T1000 (cell line): ENCODE measurements around the gene HMGN3.

Experiments used
- DNase-seq: peaks from one replicate; lab custom pipeline; 2025; ENCODE audit warnings: mixed read lengths; lab: John Stamatoyannopoulos, UW

The HMGN3 gene

DNA sequence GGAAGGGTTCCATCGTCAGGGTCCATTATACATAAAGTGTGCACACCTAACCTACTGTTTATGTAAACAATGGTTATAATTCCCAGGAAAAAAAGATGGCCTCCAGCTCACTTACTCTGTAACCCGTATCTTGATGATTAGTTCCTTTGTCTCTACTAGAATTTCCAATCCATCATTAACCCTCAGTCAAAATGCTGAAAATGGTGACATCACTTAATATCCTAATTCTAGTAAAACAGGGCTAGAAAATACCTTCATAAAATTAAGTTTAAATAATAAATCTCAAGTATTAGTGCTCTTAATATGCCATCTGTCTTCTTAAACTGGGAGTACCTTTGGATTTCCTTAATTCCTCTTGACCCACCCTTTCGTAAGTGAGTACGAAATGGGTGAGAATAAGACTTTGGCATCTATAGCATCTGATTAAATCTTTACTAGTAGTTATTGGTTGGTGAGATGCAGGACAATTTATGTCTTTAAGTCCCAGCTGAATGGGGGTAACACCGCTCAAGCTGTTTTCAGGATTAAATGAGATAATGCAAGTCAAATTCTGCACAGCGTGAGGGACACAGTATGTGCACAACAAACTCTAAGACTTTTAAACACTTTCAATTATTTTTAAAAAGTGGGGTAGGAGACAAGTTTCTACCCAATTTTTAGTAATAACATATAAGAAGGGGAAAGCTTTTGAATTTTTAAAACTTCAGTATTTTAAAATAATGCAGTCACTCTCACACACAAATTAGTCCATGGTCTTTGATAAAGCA is 1.6 kb downstream of the HMGN3 start:
- no peak for DNase-seq

DNA sequence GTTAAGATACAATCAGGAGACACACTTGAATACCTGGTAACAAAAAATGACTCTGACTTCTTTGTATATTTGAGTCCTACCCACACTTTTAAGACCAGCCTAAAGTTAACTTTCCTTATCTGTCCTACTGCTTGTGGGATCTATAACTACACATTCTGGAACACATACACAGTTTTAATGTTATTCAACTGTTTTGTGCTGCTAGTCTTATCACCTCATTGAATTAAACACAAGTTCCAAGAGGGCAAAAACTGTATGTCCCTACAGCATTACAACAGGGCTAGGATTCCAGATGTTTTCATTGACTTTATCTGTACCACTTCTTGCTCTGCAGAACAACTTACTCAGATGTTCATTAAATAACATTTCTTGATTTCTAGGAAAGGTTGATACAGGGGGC is 2.8 kb downstream of the HMGN3 start:
- no peak for DNase-seq

DNA sequence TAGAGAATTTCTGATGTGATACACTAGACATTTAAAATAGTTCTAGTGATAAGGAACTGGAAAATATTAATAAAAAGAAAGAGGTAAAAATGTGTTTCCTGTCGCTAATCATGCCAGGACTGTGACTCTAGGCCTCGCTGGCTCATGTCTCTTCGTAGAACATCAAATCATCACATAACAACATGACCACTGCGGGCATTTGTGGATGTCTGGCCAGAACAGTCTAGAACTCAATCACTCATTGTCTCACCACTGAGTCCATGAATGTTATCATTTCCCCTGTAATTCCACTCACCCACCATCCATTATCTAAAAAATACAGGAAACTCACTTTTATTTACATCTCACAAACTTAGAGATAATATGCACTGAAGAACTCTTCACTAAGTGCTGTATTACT is 3.4 kb downstream of the HMGN3 start:
- no peak for DNase-seq

DNA sequence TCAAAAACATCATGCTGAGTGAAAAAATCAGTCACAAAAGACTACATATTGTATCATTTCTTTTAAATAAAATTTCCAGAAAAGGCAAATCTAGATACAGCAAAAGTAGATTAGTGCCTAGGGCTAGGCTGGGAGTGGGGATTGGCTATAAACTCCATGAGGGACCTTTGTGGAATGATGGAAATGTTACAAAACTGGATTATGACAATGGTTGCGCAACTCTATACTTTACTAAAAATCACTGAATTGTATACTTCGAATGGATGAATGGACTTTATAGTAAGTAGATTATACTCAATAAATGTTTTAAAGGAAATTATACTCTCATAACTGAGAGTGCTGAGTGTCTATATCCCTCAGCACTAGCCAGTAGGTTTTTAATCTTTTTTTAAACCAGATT is 4.3 kb downstream of the HMGN3 start:
- DNase-seq: no peak

DNA sequence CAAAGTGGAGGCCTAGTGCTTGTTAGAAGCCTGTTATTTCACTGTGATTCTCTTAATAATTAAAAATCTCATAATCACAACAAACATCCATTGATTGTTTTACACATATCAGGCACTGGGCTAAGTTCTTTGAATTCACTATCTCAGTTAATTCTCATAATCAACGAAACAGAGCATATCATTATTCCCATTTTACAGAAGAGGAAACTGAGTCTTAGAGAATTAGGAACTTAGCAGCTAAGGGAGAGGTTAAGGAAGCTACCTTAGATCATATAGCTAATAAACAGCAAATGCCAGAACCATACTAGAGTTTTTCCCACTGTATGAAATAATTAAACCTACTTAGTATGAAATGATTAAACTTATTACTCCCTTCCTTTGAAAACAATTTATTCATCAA is 7.0 kb downstream of the HMGN3 start:
- no peak for DNase-seq

DNA sequence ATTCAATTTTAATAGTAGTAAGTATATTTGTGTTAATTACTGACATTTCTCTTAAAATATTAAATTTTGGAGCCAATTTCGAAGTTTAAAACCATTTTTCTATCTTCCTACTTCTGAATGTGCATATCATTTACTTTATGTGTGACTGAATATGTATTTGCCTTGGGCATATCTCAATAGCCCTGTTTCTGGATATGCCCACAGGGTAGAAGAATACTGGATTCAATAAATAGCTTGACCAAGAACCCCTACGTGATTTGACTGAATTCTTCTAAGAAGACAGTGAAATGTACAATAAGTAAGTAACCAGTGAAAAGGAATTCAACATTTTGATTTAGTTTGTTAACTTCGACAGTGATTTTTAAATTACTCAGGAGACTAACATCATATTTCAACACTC is 7.8 kb downstream of the HMGN3 start:
- no peak for DNase-seq

DNA sequence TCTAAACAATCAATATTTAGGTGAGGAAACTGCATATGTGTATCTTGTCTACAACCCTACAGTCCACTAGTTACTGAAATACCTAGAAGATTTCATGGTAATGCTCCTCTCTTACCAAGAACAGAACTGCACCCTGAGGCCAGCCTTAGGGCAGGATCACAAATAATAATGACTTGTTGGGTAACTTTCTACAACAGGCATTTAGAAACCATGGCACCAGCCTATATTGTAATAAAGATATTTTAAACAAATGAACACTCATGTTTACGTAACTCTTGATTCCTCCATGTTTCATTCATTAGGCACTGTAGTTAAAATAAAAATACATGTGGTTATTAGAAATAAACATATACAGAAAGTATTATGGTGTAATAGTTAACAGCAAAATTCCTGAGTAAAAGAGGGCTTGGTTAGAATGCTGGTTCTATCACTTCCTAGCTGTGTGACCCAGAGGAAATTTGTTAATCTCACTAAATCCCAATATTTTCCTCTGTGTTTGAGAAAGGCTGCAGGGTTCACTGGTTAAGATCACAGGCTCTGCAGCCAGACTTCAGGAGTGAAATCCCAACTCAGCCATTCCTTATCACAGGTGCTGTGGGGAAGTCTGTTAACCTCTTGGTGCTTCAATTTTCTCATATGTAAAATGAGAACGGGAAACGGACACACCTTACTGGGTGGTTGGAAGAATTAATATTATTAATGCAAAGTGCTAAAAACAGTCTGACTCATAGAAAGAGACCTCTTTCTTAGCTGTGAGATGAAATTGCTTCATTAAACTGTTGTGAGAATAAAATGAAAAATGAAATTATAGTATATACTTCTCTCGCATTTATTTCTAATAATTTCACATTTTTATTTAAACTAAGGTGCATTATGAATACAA is 8.5 kb downstream of the HMGN3 start:
- no peak for DNase-seq

DNA sequence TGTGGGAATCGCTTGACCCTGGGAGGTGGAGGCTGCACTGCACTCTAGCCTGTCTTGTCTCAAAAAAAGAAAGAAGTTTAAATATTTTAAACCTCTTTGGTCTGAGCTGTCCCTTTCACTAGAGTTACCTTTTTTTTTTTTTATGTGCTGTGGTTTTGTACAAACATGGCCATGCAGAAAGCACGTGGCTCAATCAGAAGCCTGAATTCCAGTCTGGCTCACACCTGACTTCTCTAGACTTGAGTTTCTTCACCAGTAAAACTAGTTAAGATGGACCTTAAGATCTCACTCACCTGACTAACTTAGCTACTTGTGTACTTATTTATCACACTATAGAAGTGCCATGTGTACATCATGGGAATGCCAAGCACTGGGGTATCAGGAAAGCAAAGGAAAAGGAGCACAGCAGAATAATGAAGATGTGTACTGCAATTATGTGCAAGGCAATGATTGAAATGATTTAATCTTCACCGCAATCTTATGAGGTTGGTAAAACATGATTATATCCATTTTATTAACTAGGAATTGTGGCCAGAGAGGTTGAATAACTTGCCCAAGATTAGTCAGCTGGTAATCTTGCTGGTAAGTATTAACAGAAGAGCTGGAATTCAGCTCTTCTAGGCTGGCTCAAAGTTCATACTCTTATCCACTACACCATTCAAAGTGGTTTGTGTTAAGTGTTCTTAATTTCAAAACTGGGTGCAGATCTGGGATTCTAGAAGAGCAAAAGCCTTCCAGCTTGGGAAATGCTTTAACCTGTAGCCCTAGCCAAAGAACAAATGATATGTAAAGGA is 10.7 kb downstream of the HMGN3 start:
- no peak for DNase-seq

DNA sequence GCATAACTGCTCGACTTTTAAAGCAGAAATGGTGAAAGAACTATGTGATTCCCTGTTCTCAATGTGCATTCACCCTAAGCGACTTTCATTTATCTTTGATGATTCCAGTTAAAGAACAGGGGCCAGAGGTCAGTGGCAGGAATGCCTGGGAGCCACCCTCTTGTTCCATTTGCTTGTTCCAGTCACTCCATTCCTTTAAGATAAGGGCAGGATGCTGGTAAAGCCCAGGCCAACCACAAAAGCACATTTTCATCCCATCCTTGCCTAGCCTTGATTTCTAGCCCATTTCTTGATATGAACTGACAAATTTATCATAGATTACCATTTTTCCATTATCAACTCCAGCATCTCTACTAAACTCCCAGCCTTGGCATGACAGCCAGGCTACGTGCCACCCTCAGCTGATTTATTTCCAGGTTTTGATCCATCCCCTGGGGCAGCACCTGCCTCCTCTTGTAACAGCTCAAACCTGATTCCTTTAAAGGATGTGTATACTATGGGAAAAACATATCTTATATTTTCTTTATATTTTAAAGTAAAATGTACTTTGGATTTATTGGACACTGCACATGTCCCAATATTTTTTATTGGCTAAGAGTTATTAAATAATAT is 19.2 kb downstream of the HMGN3 start:
- no peak for DNase-seq

DNA sequence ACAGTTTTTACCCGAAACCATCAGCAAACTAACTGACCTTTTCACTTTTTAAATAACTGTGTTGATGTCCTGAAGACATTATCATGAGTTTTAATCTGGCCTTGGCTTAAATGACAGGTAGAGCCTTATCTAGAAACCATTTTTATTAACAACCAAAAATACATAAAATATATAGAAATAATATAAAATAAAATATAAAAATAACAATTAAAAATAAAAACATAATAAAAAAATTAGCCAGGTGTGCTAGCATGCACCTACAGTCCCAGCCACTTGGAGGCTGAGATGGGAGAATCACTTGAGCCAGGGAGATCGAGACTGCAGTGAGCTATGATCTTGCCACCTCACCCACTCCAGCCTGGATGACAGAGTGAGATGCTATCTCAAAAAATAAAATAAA is 21.6 kb downstream of the HMGN3 start:
- no peak for DNase-seq

DNA sequence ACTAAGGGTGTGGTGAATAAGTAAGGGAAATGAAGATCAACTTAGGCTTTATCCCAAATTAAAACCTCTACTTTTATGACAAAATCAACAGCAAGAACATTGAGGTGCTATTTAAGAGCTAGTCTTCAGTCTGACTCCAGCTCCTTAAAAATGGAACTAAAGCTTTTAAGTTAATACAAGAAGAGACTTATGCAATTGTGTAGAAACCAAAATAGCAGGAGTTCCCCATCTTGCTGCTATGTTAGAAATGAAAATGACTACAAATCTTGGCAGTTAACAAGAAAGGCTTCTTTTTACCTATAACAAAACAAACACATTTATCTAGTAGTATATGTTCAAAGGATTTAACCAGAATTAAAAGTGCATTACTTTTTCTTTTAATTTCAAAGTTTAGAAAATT is 25.7 kb downstream of the HMGN3 start:
- DNase-seq: no peak

DNA sequence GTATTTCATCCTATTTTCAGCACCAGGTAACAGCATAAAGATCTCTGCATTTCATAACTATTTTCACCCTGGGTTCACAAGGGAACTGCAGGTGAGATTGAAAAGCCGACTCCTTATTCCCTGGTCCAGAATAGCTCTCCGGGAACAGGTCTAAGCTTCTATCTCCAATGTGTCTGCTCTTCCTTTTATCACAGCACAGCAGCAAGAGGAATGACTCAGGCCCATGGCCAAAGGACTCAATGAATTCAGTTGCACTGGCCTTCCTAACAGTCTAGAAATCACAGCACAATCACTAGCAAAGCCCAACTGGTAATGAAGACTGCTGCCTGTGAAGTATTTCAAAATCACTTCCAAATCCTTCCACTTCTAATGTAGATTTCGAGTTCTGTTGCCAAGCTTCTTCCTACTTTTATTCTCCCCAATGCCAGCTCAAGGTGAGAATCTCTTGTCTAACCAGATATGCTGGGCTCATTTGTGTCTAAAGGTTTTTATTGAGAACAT is 30.7 kb downstream of the HMGN3 start:
- no peak for DNase-seq

DNA sequence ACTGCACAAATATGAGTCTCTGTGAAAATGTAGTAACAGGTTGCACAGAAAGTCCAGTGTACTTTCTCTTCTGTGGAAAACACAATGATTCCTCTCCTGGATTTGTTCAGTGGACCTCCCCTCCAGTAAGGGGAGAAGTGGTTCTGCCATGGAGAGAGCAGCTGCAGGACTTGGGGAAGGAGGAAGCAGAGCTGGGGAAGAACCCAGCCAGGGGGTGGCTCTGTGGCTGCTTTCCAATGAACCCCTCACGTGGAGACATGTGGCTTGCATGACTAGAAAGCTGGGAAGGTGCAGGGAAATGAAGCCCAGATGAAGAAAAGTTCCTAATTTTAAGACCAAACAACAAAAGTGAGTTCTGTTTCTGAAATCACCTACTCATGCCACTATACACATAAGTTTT is 31.9 kb downstream of the HMGN3 start:
- DNase-seq: no peak

DNA sequence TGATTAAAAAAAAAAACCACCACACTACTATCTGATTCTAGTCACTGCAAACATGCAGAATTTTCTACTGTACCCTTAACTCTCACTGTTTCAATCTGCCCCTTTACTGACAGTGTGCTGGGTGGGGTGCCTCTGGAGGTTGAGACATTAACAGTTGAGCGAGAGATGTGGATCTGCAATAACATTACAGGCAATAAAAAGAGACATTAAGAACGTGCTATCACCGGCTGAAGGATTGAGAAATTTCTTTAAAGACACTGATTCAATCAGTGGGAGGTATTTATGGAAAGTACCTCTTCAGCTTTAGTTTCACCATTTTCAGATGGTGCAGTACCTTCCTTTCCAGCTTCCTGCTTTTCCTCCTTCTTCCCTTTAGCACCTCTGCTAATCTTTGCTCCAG is 32.5 kb downstream of the HMGN3 start:
- DNase-seq: no peak

DNA sequence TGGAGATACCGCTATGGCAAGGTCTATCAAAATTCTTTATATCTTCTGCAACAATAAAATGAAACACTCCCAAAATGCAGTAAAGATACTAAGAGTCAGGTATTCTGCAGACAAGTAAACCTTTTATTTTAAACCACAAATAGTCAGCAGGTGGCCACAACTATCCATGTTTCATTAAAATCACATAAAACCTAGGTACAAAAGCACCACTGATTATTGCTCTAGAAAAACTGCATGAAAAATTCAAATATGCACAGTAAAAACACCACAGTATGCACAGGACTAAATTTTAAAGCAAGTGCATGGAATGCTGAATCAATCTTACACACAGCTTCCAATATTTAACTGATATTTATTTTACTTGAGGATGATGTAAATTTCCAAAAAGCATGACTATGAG is 33.3 kb downstream of the HMGN3 start:
- DNase-seq: no peak

DNA sequence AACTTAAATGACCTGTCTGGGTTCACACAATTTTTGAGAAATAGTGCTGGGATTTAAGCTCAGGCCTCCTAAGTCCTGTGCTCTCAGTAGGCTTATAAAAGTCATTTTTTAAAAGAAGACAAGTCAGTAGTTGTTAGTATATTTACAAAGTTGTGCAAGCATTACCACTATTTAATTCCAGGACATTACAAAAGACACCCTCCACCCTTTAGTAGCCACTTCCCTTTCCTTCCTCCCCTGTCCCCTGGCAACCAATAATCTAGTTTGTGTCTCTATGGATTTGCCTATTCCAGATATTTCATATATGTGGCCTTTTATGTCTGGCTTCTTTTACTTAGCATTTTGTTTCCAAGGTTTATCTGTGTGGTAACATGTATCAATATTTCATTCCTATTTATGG is 37.6 kb downstream of the HMGN3 start:
- no peak for DNase-seq

DNA sequence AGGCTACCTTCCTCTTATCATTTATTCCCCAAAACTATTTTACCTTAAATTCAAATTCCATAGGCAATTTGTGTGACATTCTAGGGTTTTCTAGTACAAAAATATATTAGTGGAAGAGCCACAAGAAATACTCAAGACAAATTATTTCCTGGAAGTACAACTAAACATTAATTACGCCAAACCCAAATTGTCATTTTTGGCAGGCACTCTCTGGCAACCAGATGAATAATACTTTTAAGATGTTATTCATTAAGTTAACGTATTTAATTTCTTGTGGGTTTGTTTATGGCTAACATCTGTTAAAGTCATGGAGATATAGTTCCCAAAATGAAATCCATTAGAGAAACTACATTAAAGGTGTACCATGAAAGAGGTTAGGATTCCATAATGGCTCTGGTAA is 40.5 kb downstream of the HMGN3 start:
- no peak for DNase-seq

DNA sequence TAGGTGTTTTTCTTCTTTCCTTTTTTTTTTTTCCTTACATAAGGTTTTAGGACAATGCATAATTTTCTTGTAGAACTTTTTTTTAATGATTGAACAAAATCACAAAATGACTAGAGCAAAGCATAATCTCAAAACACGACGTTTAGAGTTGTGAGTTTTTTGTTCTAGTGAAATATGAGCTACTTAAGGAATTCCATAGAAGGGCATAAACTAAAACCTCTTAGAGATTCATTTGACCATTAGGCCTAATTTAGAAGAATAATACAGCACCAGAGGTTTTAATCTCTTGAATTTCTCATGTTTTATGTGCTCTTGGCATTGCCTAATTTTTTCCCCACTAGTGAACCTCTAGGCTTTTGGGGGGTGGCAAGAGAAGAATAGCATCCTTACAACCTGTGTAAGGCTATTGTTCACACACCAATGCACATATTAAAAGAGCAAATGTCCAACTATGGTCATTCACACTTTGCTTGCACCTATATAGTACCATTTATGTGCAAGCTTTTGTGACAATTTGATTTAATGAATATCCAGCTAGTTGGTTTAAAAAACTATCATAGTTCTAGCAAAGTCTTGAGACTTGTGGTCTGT is 44.6 kb downstream of the HMGN3 start:
- DNase-seq: no peak

DNA sequence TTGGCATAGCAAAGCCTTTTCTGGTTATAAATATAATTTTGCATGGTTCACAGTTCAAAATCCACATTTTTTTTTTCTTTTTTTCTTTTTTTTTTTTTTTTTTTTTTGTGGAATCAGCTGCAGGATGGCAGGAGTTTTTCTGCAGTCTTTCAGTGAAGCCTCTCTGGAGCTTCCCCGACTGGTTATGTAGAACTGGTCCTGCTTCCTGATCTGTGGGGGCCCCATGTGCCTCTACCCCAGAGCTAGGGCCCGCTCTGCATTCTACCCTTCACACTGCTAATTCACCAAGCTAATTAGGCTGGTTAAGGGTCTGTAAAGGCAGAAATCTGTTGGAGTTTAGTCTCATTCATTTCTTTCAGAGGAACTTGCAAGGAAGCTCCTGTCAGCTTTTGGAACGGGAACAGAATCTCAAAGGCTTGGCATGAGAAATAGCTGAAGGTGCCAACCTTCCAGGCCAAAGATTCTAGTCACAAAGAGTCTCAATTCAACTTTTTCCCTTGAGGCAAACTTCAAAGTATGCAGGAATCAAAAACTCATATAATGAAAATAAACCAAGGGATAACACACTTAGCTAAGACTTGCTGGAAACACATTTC is 45.5 kb downstream of the HMGN3 start:
- DNase-seq: no peak

DNA sequence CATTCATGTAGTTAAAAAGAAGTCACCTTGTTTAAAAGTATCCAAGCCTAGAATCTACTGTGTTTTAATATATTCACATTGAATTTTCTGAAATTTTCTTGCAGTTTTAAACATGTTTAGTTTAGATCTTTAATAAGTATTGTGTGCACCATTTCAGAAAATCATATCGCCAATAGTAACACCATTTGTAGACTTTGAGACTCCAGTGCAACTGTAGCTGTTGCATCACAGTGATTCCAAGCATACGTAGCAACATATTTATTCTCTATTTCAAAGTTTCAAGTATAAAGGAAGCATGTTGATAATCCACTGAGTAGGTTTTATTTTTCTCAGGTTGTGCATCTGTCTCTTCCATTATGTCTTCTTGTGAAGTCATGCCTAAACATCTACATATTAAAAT is 46.4 kb downstream of the HMGN3 start:
- DNase-seq: no peak

DNA sequence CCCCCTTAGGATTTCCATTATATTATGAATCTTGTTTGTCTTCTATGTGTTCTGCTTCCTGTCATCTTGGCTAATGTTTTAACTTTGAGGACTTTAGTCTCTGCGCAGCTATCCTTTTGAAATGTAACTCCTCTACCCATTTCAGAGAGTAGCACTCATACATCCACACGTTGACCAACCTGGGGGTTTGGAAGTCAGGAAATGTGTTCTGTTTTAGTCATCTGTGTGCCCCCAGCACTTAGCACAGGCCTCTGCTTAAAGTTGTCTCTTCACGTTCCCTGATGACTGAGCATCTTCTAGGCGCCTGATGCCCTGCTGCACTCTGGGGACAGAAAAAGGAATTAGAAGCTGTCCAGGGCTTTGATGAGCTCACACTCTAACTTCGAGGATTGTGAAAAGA is 47.9 kb downstream of the HMGN3 start:
- no peak for DNase-seq
